Measurements from ENCODE around the gene INIP.

DNA sequence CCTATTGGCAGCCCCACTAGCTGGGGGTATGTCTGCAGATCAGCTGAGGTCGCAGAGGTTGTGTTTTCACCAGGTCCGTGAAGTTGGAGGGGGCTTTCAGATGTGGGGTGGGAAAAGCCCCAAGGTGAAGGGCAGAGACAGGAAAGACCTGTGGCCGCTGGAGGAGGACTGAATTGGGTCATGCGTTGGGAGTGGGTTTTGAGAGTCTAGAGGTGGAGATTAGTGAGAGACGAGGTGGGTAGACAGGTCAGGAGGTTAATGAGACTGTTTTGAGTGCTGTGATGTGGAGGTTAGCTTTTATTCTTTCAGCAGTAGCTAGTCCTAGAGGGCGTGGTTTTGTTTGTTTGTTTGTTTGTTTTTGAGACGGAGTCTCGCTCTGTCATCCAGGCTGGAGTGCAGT, 42.9 kb upstream of the INIP start:
- TF ChIP-seq EZH2phosphoT487 (IDR thresholded peaks at IDR 0.05; ENCODE audit: borderline replicate concordance, low read depth, low read length), result no peak
- TF ChIP-seq, protein P1, sequence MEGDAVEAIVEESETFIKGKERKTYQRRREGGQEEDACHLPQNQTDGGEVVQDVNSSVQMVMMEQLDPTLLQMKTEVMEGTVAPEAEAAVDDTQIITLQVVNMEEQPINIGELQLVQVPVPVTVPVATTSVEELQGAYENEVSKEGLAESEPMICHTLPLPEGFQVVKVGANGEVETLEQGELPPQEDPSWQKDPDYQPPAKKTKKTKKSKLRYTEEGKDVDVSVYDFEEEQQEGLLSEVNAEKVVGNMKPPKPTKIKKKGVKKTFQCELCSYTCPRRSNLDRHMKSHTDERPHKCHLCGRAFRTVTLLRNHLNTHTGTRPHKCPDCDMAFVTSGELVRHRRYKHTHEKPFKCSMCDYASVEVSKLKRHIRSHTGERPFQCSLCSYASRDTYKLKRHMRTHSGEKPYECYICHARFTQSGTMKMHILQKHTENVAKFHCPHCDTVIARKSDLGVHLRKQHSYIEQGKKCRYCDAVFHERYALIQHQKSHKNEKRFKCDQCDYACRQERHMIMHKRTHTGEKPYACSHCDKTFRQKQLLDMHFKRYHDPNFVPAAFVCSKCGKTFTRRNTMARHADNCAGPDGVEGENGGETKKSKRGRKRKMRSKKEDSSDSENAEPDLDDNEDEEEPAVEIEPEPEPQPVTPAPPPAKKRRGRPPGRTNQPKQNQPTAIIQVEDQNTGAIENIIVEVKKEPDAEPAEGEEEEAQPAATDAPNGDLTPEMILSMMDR (conservative IDR thresholded peaks at IDR 0.05; ENCODE audit: low read length), result no peak
